ENCODE data around the gene DOCK11.

DNA sequence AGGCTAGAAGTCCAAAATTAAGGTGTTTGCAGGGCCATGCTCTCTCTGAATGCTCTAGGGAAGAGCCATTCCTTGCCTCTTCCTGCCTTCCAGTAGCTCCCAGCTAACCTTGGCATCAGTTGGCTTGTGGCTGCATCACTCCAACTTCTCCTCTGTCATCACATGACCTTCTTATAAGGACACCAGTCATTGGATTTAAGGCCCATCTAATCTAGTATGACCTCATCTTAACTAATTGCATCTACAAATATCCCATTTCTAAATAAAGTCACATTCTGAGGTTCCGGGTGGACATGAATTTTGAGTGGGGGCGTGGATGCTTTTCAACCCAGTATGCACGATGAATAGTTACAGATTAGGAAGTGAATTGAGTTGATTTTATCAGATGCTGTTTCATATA lies 89.7 kb downstream of the DOCK11 start:
- TF ChIP-seq, protein P1, sequence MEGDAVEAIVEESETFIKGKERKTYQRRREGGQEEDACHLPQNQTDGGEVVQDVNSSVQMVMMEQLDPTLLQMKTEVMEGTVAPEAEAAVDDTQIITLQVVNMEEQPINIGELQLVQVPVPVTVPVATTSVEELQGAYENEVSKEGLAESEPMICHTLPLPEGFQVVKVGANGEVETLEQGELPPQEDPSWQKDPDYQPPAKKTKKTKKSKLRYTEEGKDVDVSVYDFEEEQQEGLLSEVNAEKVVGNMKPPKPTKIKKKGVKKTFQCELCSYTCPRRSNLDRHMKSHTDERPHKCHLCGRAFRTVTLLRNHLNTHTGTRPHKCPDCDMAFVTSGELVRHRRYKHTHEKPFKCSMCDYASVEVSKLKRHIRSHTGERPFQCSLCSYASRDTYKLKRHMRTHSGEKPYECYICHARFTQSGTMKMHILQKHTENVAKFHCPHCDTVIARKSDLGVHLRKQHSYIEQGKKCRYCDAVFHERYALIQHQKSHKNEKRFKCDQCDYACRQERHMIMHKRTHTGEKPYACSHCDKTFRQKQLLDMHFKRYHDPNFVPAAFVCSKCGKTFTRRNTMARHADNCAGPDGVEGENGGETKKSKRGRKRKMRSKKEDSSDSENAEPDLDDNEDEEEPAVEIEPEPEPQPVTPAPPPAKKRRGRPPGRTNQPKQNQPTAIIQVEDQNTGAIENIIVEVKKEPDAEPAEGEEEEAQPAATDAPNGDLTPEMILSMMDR (conservative IDR thresholded peaks at IDR 0.05; ENCODE audit: low read length), result no peak
- TF ChIP-seq EZH2phosphoT487 (IDR thresholded peaks at IDR 0.05; ENCODE audit: borderline replicate concordance, low read depth, low read length), result no peak
